K562 (cell line): ENCODE measurements around the gene ECSIT. TPM values are rescaled to one million over a fixed set of nuclear protein-coding genes. Genes with fewer than 3 reads are reported as not detected.

ENCODE experiments used
- ARID3A ChIP-seq: IDR thresholded peaks from 2 replicates; pipeline ENCODE4 v1.6.1; 2012; ENCODE audit warnings: low read depth, low read length, improper control_type of control experiment, borderline replicate concordance
- ARNT ChIP-seq, 2 experiments: fragments of 450-650 bp; IDR thresholded peaks; 2 replicates each; pipeline ENCODE4 v1.6.1; 2016; ENCODE audit warnings: mild to moderate bottlenecking in 1 of 2
- CHCHD3 ChIP-seq: fragments of 250-450 bp; sonication (Bioruptor Pico); IDR thresholded peaks from 2 replicates; pipeline ENCODE4 v2.1.2; 2022; ENCODE audit warnings: mild to moderate bottlenecking
- CREB3 ChIP-seq: fragments of 450-650 bp; conservative IDR thresholded peaks from 2 replicates; pipeline ENCODE4 v1.6.1; 2016; ENCODE audit warnings: missing genetic modification characterization, low read depth, mild to moderate bottlenecking, missing compliant biosample characterization, moderate library complexity
- DACH1 ChIP-seq: fragments of 450-650 bp; IDR thresholded peaks from 2 replicates; pipeline ENCODE4 v1.6.1; 2018; ENCODE audit not compliant: partially characterized antibody
- ESRRA ChIP-seq: fragments of 450-650 bp; IDR thresholded peaks from 2 replicates; pipeline ENCODE4 v1.6.1; 2014; ENCODE audit warnings: low read depth, mild to moderate bottlenecking, moderate library complexity, borderline replicate concordance
- HDAC3 ChIP-seq: fragments of 450-650 bp; IDR thresholded peaks from 2 replicates; pipeline ENCODE4 v1.6.1; 2018; ENCODE audit warnings: borderline replicate concordance, mild to moderate bottlenecking, moderate library complexity; ENCODE audit not compliant: partially characterized antibody
- KLF10 ChIP-seq: fragments of 250-450 bp; sonication (Bioruptor Pico); IDR thresholded peaks from 2 replicates; pipeline ENCODE4 v1.6.1; 2021; ENCODE audit warnings: matching md5 sums
- MAX ChIP-seq: sonication (generic); formaldehyde crosslinking; IDR thresholded peaks from 2 replicates; pipeline ENCODE4 v1.9.0; 2022; ENCODE audit warnings: mild to moderate bottlenecking, missing genetic modification reagents
- NFIC ChIP-seq: fragments of 450-650 bp; IDR thresholded peaks from 2 replicates; pipeline ENCODE4 v1.6.1; 2017; ENCODE audit warnings: mild to moderate bottlenecking, inconsistent platforms
- PCBP2 ChIP-seq: fragments of 200-400 bp; formaldehyde crosslinking; IDR thresholded peaks from 2 replicates; pipeline ENCODE4 v1.6.1; 2018; ENCODE audit warnings: low read length, low read depth, mild to moderate bottlenecking, moderate library complexity; ENCODE audit not compliant: poor library complexity, severe bottlenecking
- POLR2A ChIP-seq: fragments of 450-650 bp; conservative IDR thresholded peaks from 2 replicates; pipeline ENCODE4 v1.6.1; 2016
- POLR3G ChIP-seq: IDR thresholded peaks from 2 replicates; pipeline ENCODE4 v1.6.1; 2011; ENCODE audit not compliant: insufficient read length, insufficient replicate concordance; ENCODE audit errors: extremely low read depth
- PURB ChIP-seq: sonication (generic); formaldehyde crosslinking; IDR thresholded peaks from 2 replicates; pipeline ENCODE4 v1.9.0; 2021; ENCODE audit warnings: low read depth, mild to moderate bottlenecking, missing genetic modification reagents
- RAD21 ChIP-seq, 2 experiments: fragments of 250-450 bp in 1 of 2; fragments of 450-650 bp in 1 of 2; sonication (Bioruptor Pico) in 1 of 2; formaldehyde crosslinking in 1 of 2; IDR thresholded peaks in 1 of 2; conservative IDR thresholded peaks in 1 of 2; 2 replicates each; pipeline versions ENCODE4 v1.4.0 to v1.8.0; 2020 to 2022; ENCODE audit warnings: mild to moderate bottlenecking in 2 of 2, moderate library complexity in 1 of 2
- SMC3 ChIP-seq: conservative IDR thresholded peaks from 2 replicates; pipeline ENCODE4 v1.6.1; 2011; ENCODE audit warnings: low read depth, low read length, improper control_type of control experiment; ENCODE audit not compliant: insufficient read depth
- THRAP3 ChIP-seq: fragments of 450-650 bp; IDR thresholded peaks from 2 replicates; pipeline ENCODE4 v1.6.1; 2016; ENCODE audit warnings: mild to moderate bottlenecking, inconsistent platforms, borderline replicate concordance
- VEZF1 ChIP-seq: fragments of 200-800 bp; sonication (Bioruptor generic); IDR thresholded peaks from 2 replicates; pipeline ENCODE4 v1.6.1; 2017; ENCODE audit warnings: missing genetic modification characterization, missing compliant biosample characterization
- YY1 ChIP-seq, 3 experiments: IDR thresholded peaks; 2 replicates each; pipeline ENCODE4 v1.6.1; 2011; ENCODE audit warnings: low read length in 2 of 3, mild to moderate bottlenecking in 2 of 3, moderate library complexity in 2 of 3, borderline replicate concordance in 1 of 3, control low read depth in 1 of 3, low read depth in 1 of 3; ENCODE audit not compliant: insufficient read depth in 3 of 3, insufficient replicate concordance in 2 of 3, control insufficient read depth in 1 of 3, insufficient read length in 1 of 3; ENCODE audit errors: extremely low read depth in 1 of 3
- ZBTB1 ChIP-seq: sonication (generic); formaldehyde crosslinking; IDR thresholded peaks from 2 replicates; pipeline ENCODE4 v1.8.1; 2023; ENCODE audit warnings: missing genetic modification reagents, low read depth, mild to moderate bottlenecking, borderline replicate concordance
- ZC3H11A ChIP-seq: IDR thresholded peaks from 2 replicates; pipeline ENCODE4 v1.6.1; 2012; ENCODE audit warnings: low read depth, low read length, improper control_type of control experiment
- ZFX ChIP-seq: sonication (generic); formaldehyde crosslinking; IDR thresholded peaks from 2 replicates; pipeline ENCODE4 v1.8.0; 2022; ENCODE audit warnings: mild to moderate bottlenecking, missing genetic modification reagents, moderate library complexity
- ZNF77 ChIP-seq: fragments of 250-450 bp; sonication (Bioruptor Pico); IDR thresholded peaks from 2 replicates; pipeline ENCODE4 v1.5.0; 2020
- polyA plus RNA-seq, 8 experiments: library from polyadenylated mRNA; depleted of rRNA in 4 of 8; stranded (reverse) in 5 of 8; unstranded in 3 of 8; fragments of >200 nt; fragmentation: Nextera tagmentation in 2 of 8; fragmentation: Illumina TruSeq in 1 of 8; extraction: Ambion mirVana in 2 of 8; extraction: Trizol in 1 of 8; gene quantifications; 2 replicates each; pipeline versions ENCODE4 v1.2.1 to v1.2.3, GENCODE V29; 2011 to 2014; ENCODE audit warnings: inconsistent platforms in 1 of 8, missing spikeins in 1 of 8
- total RNA-seq, 7 experiments: library from RNA; depleted of rRNA in 6 of 7; stranded (reverse); fragments of >200 nt in 6 of 7; fragmentation: Illumina TruSeq in 2 of 7; extraction: Trizol in 2 of 7; gene quantifications; 2 replicates each; pipeline versions ENCODE4 v1.2.1 to v1.2.3, GENCODE V29; 2011 to 2021; ENCODE audit warnings: low replicate concordance in 1 of 7

The ECSIT gene
- total and polyA plus RNA-seq, 9 of the 15 experiments (the other 6 are each of a cell fraction or from before 2014, with no cell fraction given): 1.1 to 82.5 (median 43.9) TPM

- TF ChIP-seq PCBP2 (no peak), ZBTB1 (0 out of 2 replicates have a peak, but pooled peaks have one; percentile 29), CREB3 (tag) (no peak), ESRRA (peak; percentile 84; the same call in 1 of the 2 replicates), ARID3A (no peak), THRAP3 (no peak), ZNF77 (no peak), PURB (CRISPR knock-in tag) (no peak), SMC3 (no peak), POLR2A (no peak), RAD21 (CRISPR knock-in tag; conservative IDR thresholded peaks at IDR 0.05 in 1 of 2, IDR thresholded peaks at IDR 0.05 in 1 of 2) (no peak; a peak in 1 of 4 replicates), ZC3H11A (no peak), VEZF1 (peak; percentile 85), NFIC (no peak), ARNT (IDR thresholded peaks at IDR 0.05) (no peak), MAX (CRISPR knock-in tag) (peak; percentile 77), ZFX (CRISPR knock-in tag) (peak; percentile 28; the same call in 1 of the 2 replicates), DACH1 (no peak), CHCHD3 (CRISPR knock-in tag) (no peak), HDAC3 (no peak), YY1 (IDR thresholded peaks at IDR 0.05; ENCODE audit: borderline replicate concordance in 1 of 3, control insufficient read depth in 1 of 3, extremely low read depth in 1 of 3, insufficient read depth in 3 of 3, insufficient read length in 1 of 3, insufficient replicate concordance in 2 of 3, low read depth in 1 of 3, low read length in 2 of 3) (peak in 1 of 3 experiments; percentile 46), KLF10 (no peak), POLR3G (no peak)
Measured at GRCh38 chr19:11479090-11479897, 49.6 kb downstream of the ECSIT start (continued).
